ENCODE measurements around the gene TMEM126B.
A peak's percentile ranks its signal among the peaks of the same experiment; 100 is the strongest.

TMEM126B gene

GRCh38 chr11:85627998-85628770, at the start of gene TMEM126B:
Gene TMEM126B, plus strand, starts transcription at chr11:85628593. Its CDS starts 15 bp downstream, at chr11:85628608.
- peak within 1 kb of the TSS; percentile 93 for H3K27ac ChIP-seq
- DNase-seq (ENCODE audit: low spot score) = peak; percentile 88
- CTCF ChIA-PET = no interaction called here
- POLR2A ChIA-PET (ENCODE audit: low non-redundant PET) = no interaction called here
- no peak for TF ChIP-seq CTCF (conservative IDR thresholded peaks at IDR 0.05; ENCODE audit: low read depth)

- H3K27ac ChIP-seq = no peak overlapping the region
- TF ChIP-seq CTCF (conservative IDR thresholded peaks at IDR 0.05; ENCODE audit: low read depth) = no peak
- CTCF ChIA-PET = no interaction called here
- POLR2A ChIA-PET (ENCODE audit: low non-redundant PET) = no interaction called here
- no peak for DNase-seq (ENCODE audit: low spot score)
Measured at GRCh38 chr11:85582111-85582510, 46.3 kb upstream of the TMEM126B start.

GRCh38 chr11:85589373-85589772, 39.0 kb upstream of the TMEM126B start:
- ChIA-PET CTCF (interaction anchor here (1.0 kb wide), 1 partner anchor 265 kb away, joined by 4 read pairs; the partner anchor contains the start of gene CCDC83), POLR2A (ENCODE audit: low non-redundant PET) (no interaction called here)
- no peak for TF ChIP-seq CTCF (conservative IDR thresholded peaks at IDR 0.05; ENCODE audit: low read depth)
- H3K27ac ChIP-seq = no peak overlapping the region
- DNase-seq (ENCODE audit: low spot score) = no peak

GRCh38 chr11:85590848-85591483, 37.4 kb upstream of the TMEM126B start:
- POLR2A ChIA-PET (ENCODE audit: low non-redundant PET) = no interaction called here
- peak; percentile 21 for DNase-seq (ENCODE audit: low spot score)
- H3K27ac ChIP-seq = no peak overlapping the region
- CTCF ChIA-PET = no interaction called here
- peak; percentile 20; the same call in 1 of the 2 replicates for TF ChIP-seq CTCF (conservative IDR thresholded peaks at IDR 0.05; ENCODE audit: low read depth)

- DNase-seq (ENCODE audit: low spot score) = peak; percentile 36
- ChIA-PET CTCF (interaction anchor here (0.6 to 0.8 kb wide), 4 partner anchors 18 to 824 kb away, joined by 3 to 5 read pairs (median 4); partner anchors contain the start of gene TMEM126A), POLR2A (ENCODE audit: low non-redundant PET) (no interaction called here)
Measured at GRCh38 chr11:85595285-85595884, 33.0 kb upstream of the TMEM126B start.

More at GRCh38 chr11:85595285-85595884, 33.0 kb upstream of the TMEM126B start:
- H3K27ac ChIP-seq = no peak overlapping the region
- peak; percentile 67 for TF ChIP-seq CTCF (conservative IDR thresholded peaks at IDR 0.05; ENCODE audit: low read depth)

Data from RWPE1 (cell line).